Adrenal gland (tissue), 12 donors: Measurements from ENCODE around the gene TMEM63A. TPM values are rescaled to one million over a fixed set of nuclear protein-coding genes. Genes with fewer than 3 reads are reported as not detected.

Experiments used
- DNase-seq, 7 donors: peaks; one replicate each; pipeline ENCODE4 v3.0.0-alpha.2; 2019 to 2020
- H3K27ac ChIP-seq, 5 donors: fragments of 200-600 bp; sonication (generic) in 4 of 5; 1 replicate in 3 of 5; 2 replicates in 2 of 5; pipeline versions ENCODE4 v1.5.1 to v1.8.0; 2016 to 2020; ENCODE audit warnings: mild to moderate bottlenecking in 1 of 5
- H3K27me3 ChIP-seq: fragments of 200-600 bp; 2 replicates; pipeline ENCODE4 v1.8.0; 2021
- H3K36me3 ChIP-seq, 2 donors: fragments of 200-600 bp; replicated peaks in 1 of 2; 1 replicate in 1 of 2; 2 replicates in 1 of 2; pipeline versions ENCODE4 v1.5.1 to v1.8.0; 2018 to 2022
- H3K4me1 ChIP-seq, 2 donors: fragments of 200-600 bp; replicated peaks in 1 of 2; 1 replicate in 1 of 2; 2 replicates in 1 of 2; pipeline versions ENCODE4 v1.5.1 to v1.8.0; 2018 to 2021
- H3K4me3 ChIP-seq, 4 donors: fragments of 200-600 bp; sonication (generic) in 3 of 4; one replicate each; pipeline ENCODE4 v1.5.1; 2016 to 2018
- H3K9me3 ChIP-seq, 3 donors: fragments of 200-600 bp; sonication (generic) in 1 of 3; replicated peaks in 1 of 3; 1 replicate in 2 of 3; 2 replicates in 1 of 3; pipeline versions ENCODE4 v1.5.1 to v1.8.0; 2016 to 2021
- CTCF ChIP-seq, 6 experiments: fragments of 450-650 bp in 4 of 6; fragments of 200-600 bp in 2 of 6; sonication (generic) in 1 of 6; IDR thresholded peaks; 1 replicate in 5 of 6; 2 replicates in 1 of 6; pipeline versions ENCODE4 v1.5.1 to v1.8.0; 2016 to 2021; ENCODE audit warnings: antibody characterized with exemption in 6 of 6, mild to moderate bottlenecking in 2 of 6, moderate library complexity in 1 of 6
- POLR2A ChIP-seq, 2 donors: fragments of 450-650 bp; IDR thresholded peaks; one replicate each; pipeline ENCODE4 v1.6.1; 2017; ENCODE audit warnings: antibody characterized with exemption in 2 of 2, mild to moderate bottlenecking in 2 of 2, moderate library complexity in 1 of 2
- WGBS, 4 donors: extraction: QIAGEN DNeasy Blood & Tissue Kit in 2 of 4; methylation state at CpG; one replicate each; pipeline versions ENCODE4 v1.1.5 to v1.1.7; 2013 to 2017; 5-methylcytosine and 5-hydroxymethylcytosine counted together
- intact Hi-C, 2 donors: fragments of 100-400 bp; cut with DNase I; formaldehyde crosslinking; loops; one replicate each; pipeline versions ENCODE4 v1.14.1 to v1.15.0; 2022 to 2023
- polyA plus RNA-seq, 3 donors: library from polyadenylated mRNA; stranded (reverse); fragments of 200-250 nt in 2 of 3; fragments of 350-450 nt in 1 of 3; fragmentation: Illumina TruSeq in 1 of 3; extraction: RNeasy Lipid Tissue Mini Kit (QIAGEN cat#74804) in 1 of 3; gene quantifications; one replicate each; pipeline ENCODE4 v1.2.3, GENCODE V29; 2013 to 2014
- total RNA-seq, 9 donors: library from RNA; depleted of rRNA in 4 of 9; stranded (reverse); fragments of >200 nt in 4 of 9; fragments of 120-200 nt in 1 of 9; fragmentation: NEBNext Ultra II Directional in 1 of 9; extraction: Animal tissue kit (Norgen Biotek cat#: 25700) in 1 of 9; gene quantifications; one replicate each; pipeline versions ENCODE4 v1.1.0 to v1.2.4, GENCODE V29; 2013 to 2023
- donor health status: healthy with polysubstance abuse.
- donor health status: Bipolar disorder and iron deficiency.
- donor health status: DM: yes; HTN: yes; CAD: no.
- donor health status: DM: no; HTN: no; CAD: no.
- donor health status: DM: no; HTN: no; CAD: no.
- donor health status: DM: yes; HTN: yes; CAD: no.

Gene TMEM63A
- total and polyA plus RNA-seq, 12 donors, result 13.9 to 96.9 (median 52.3) TPM

GRCh38 chr1:225851805-225852204 is 30.4 kb downstream of the TMEM63A start:
- Histone ChIP-seq H3K36me3 (peaks cover 0 to 32% of the 10 kb centered on the region in 2 donors), H3K27ac (peak overlapping the region in 3 of 5 donors; percentile 1 to 38 (median 30)), H3K4me3 (no peak overlapping the region), H3K9me3 (no peaks in the 10 kb centered on the region), H3K4me1 (peaks cover 0 to 4% of the 10 kb centered on the region in 2 donors), H3K27me3 (no peaks in the 10 kb centered on the region)
- 20 to 36% (median 32%) methylated on average over 4 of the region's 4 CpGs for WGBS, 4 donors
- DNase-seq, result no peak
- TF ChIP-seq POLR2A (IDR thresholded peaks at IDR 0.05) (no peak), CTCF (IDR thresholded peaks at IDR 0.05) (no peak)
- intact Hi-C loops, result no loop called here

DNA sequence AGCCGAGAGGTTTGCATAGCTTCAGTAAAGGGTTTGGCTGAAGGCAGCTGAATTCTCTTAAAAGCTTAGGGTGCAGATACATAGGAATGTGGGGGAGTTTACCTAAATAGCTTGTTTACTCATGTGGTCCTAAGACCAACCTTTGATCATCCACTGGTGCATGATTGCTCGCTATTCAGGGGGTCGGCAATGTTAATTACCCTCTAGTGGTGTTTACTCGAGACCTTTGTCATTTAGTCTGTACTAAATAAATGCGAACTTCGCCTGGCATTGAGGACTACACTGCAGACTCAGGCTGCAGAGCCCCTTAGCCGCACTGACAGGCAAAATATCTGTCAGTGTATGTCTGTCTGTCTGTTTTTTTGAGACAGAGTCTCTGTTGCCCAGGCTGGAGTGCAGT is 31.8 kb downstream of the TMEM63A start:
- Histone ChIP-seq H3K4me3 (no peak overlapping the region), H3K27ac (peak overlapping the region in 1 of 5 donors; percentile 1), H3K27me3 (no peaks in the 10 kb centered on the region), H3K36me3 (peaks cover 0 to 38% of the 10 kb centered on the region in 2 donors), H3K4me1 (peaks cover 0 to 4% of the 10 kb centered on the region in 2 donors), H3K9me3 (no peaks in the 10 kb centered on the region)
- DNase-seq, result no peak
- WGBS, 4 donors, result 95 to 98% (median 96%) methylated on average over 7 of the region's 7 CpGs
- no peak for TF ChIP-seq CTCF (IDR thresholded peaks at IDR 0.05)
- TF ChIP-seq POLR2A (IDR thresholded peaks at IDR 0.05), result no peak
- intact Hi-C loops, result no loop called here

DNA sequence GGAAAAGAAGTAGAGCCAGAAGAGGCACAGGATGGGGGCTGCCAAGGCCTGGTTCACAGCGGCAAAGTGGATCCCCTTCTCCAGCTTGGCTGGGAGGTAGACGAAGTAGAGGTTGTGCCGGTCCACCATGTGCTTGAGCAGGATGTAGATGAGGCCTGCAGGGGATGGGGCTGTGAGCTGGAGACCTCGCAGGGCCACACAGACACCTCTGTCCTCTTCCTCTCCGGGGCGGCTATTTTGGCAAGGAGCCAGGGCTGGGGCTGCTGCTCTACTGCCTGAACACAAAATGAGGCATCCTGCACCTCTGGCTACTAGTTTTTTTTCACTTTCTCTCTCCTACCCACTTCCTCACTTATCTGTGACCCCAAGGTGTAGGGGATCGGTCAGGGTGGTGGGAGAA is 32.3 kb downstream of the TMEM63A start:
- intact Hi-C loops, result loop anchor here (10.0 kb wide), 2 partner anchors 65 to 75 kb away; partner anchors contain the start of gene SRP9 (in 1 of the 2)
- H3K4me1 ChIP-seq, result peaks cover 0 to 4% of the 10 kb centered on the region in 2 donors
- H3K36me3 ChIP-seq, result peaks cover 0 to 40% of the 10 kb centered on the region in 2 donors
- no peaks in the 10 kb centered on the region for H3K9me3 ChIP-seq
- no peak overlapping the region for H3K4me3 ChIP-seq
- H3K27me3 ChIP-seq, result no peaks in the 10 kb centered on the region
- WGBS, 4 donors, result 52 to 62% (median 55%) methylated on average over 5 to 7 of the region's 7 CpGs
- TF ChIP-seq POLR2A (IDR thresholded peaks at IDR 0.05) (no peak), CTCF (IDR thresholded peaks at IDR 0.05) (no peak)
- DNase-seq, result peak in 5 of 7 donors; percentile 40 to 76 (median 69)
- peak overlapping the region in 1 of 5 donors; percentile 47 for H3K27ac ChIP-seq

DNA sequence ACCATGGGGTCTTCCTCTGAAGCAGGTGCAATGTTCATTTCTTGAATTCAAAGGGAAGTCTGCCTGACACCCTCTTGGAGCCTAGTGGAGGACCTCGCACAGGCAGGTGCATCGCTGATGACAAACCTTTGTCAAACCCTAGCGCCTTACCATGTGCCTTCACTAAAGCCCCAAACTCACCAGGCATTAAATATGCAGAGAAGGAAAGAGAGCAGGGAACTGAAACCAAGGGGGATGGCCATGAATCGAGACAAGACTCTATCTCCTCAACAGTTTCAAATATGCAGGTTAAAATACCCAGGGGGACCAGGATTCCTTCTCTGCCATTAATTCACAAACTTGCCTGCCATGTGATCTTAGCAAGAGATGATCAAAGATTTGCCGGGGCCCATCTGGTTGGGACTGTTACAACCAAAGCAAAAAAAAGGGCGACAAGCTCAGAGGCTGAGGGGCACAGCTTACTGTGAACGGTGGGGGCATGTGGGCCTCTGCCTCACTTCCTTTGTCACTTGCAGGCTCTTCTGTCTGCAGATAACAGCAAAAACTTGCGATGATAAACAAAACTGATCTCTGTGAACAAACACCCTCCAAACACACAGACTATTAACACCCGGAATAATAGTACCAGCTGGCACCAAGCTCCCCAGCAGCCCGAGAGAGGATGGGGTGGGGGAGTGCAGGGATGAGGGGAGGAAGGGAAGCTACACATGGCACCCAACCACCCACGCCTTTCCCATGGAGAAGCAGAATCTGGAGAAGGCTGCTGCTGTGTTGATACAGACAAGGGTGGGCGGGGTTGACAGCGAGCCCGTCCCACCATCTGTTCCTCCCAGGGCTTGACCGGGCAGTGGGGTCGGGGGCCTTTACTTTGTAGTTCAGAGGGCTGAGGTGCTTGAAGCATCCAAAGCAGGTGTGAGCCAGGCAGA is 33.9 kb downstream of the TMEM63A start:
- Histone ChIP-seq H3K4me1 (peaks cover 0 to 4% of the 10 kb centered on the region in 2 donors), H3K27me3 (no peaks in the 10 kb centered on the region), H3K9me3 (no peaks in the 10 kb centered on the region), H3K4me3 (no peak overlapping the region), H3K27ac (peak overlapping the region in 3 of 5 donors; percentile 35 to 80 (median 38)), H3K36me3 (peaks cover 0 to 46% of the 10 kb centered on the region in 2 donors)
- TF ChIP-seq CTCF (IDR thresholded peaks at IDR 0.05) (no peak), POLR2A (IDR thresholded peaks at IDR 0.05) (no peak)
- no peak for DNase-seq
- intact Hi-C loops, result loop anchor here (10.0 kb wide), 2 partner anchors 67 to 73 kb away; partner anchors contain the start of gene SRP9 (in 1 of the 2)
- 66 to 78% (median 72%) methylated on average over 13 to 16 of the region's 16 CpGs for WGBS, 4 donors
